ENCODE data around the gene GAB4.

GRCh38 chr22:16975155-16975885, 32.7 kb downstream of the GAB4 start:
- TF ChIP-seq TAF1 (IDR thresholded peaks at IDR 0.05; ENCODE audit: low read depth, low read length) (no peak), POLR2A (IDR thresholded peaks at IDR 0.05; ENCODE audit: low read depth, low read length) (no peak), POLR2AphosphoS5 (IDR thresholded peaks at IDR 0.05; ENCODE audit: low read depth, low read length) (no peak)

Data from GM12891 (cell line).